Transverse colon (tissue), 4 donors: ENCODE measurements around the gene GRPR. TPM values are rescaled to one million over a fixed set of nuclear protein-coding genes. Genes with fewer than 3 reads are reported as not detected.

Source experiments
- DNase-seq: peaks from one replicate; pipeline ENCODE4 v3.0.0-alpha.2; 2019
- H3K27ac ChIP-seq, 4 donors: fragments of 200-600 bp; sonication (generic); 2 replicates each; pipeline ENCODE4 v1.5.1; 2016 to 2018; ENCODE audit warnings: inconsistent platforms in 4 of 4
- H3K27me3 ChIP-seq: fragments of 200-600 bp; sonication (generic); 2 replicates; pipeline ENCODE4 v1.5.1; 2017; ENCODE audit warnings: inconsistent platforms
- H3K36me3 ChIP-seq, 4 donors: fragments of 200-600 bp; sonication (generic); 2 replicates each; pipeline ENCODE4 v1.5.1; 2017 to 2019; ENCODE audit warnings: inconsistent platforms in 4 of 4
- H3K4me1 ChIP-seq, 4 donors: fragments of 200-600 bp; sonication (generic); 2 replicates each; pipeline ENCODE4 v1.5.1; 2017 to 2020; ENCODE audit warnings: inconsistent platforms in 4 of 4
- H3K4me3 ChIP-seq, 4 donors: fragments of 200-600 bp; sonication (generic); 1 replicate in 1 of 4; 2 replicates in 3 of 4; pipeline versions ENCODE4 v1.5.1 to v1.6.1; 2017 to 2019; ENCODE audit warnings: inconsistent platforms in 4 of 4
- H3K9me3 ChIP-seq, 2 donors: fragments of 200-600 bp; sonication (generic); 2 replicates each; pipeline ENCODE4 v1.5.1; 2017 to 2019; ENCODE audit warnings: inconsistent platforms in 2 of 2
- EP300 ChIP-seq: sonication (generic); formaldehyde crosslinking; IDR thresholded peaks from one replicate; pipeline ENCODE4 v1.6.1; 2017; ENCODE audit warnings: antibody characterized with exemption, low read depth
- POLR2A ChIP-seq: fragments of 450-650 bp; IDR thresholded peaks from one replicate; pipeline ENCODE4 v1.6.1; 2016; ENCODE audit warnings: antibody characterized with exemption, mild to moderate bottlenecking, moderate library complexity
- POLR2AphosphoS5 ChIP-seq, 3 donors: sonication (generic); formaldehyde crosslinking; IDR thresholded peaks; one replicate each; pipeline ENCODE4 v1.6.1; 2016; ENCODE audit warnings: antibody characterized with exemption in 3 of 3
- WGBS, 2 donors: methylation state at CpG; one replicate each; pipeline ENCODE4 v1.1.5; 2018; ENCODE audit warnings: low coverage in 1 of 2; 5-methylcytosine and 5-hydroxymethylcytosine counted together
- in situ Hi-C, 4 donors: fragments of 200-750 bp; cut with MboI; loops; one replicate each; pipeline versions ENCODE4 v1.15.0 to v1.15.1; 2017; ENCODE audit warnings: low sequenced_read_pairs in 3 of 4, low pct_ligation_motif_present in 1 of 4, low pct_unique_long_range_greater_than_20kb in 1 of 4
- intact Hi-C: fragments of 100-400 bp; cut with DNase I; formaldehyde crosslinking; loops from one replicate; pipeline ENCODE4 v1.15.1; 2023; ENCODE audit warnings: low total_unique reads
- total RNA-seq, 4 donors: library from RNA; depleted of rRNA; stranded (reverse); fragments of >200 nt; gene quantifications; one replicate each; pipeline ENCODE4 v1.1.0, GENCODE V29; 2016
- TF ChIP-seq, protein P1 (sequence below), 5 experiments: fragments of 200-600 bp in 3 of 5; fragments of 450-650 bp in 2 of 5; sonication (generic) in 3 of 5; IDR thresholded peaks; 1 replicate in 2 of 5; 2 replicates in 3 of 5; pipeline ENCODE4 v1.5.1; 2016 to 2017; ENCODE audit warnings: antibody characterized with exemption in 5 of 5, inconsistent platforms in 3 of 5, mild to moderate bottlenecking in 2 of 5, moderate library complexity in 1 of 5

GRPR gene
- total RNA-seq, 4 donors from 2014 or later, result 0.16 to 0.96 TPM; not detected in 2

DNA sequence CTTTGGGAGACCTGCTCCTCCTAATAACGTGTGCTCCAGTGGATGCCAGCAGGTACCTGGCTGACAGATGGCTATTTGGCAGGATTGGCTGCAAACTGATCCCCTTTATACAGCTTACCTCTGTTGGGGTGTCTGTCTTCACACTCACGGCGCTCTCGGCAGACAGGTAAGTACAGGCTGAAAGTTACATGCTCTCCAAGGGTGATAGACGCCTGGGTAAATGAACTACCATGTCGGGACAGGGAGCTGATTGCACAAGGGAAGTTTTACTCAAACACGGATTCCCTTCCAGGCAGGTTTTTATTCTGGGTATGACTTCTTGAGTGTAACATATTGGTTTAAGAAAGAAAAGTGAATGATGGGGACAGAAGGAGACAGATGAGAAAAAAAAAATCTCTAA, 836 bp downstream of the GRPR start:
- Histone ChIP-seq H3K27ac (no peak overlapping the region), H3K9me3 (no peaks in the 10 kb centered on the region), H3K27me3 (no peaks in the 10 kb centered on the region), H3K4me1 (no peaks in the 10 kb centered on the region), H3K4me3 (no peak overlapping the region), H3K36me3 (no peaks in the 10 kb centered on the region)
- no peak for DNase-seq
- 83% methylated on average over 7 of the region's 7 CpGs; no CpG with 5 or more reads in 1 of the 2 donors for whole genome bisulfite sequencing, 2 donors
- intact Hi-C loops, result no loop called here
- TF ChIP-seq, protein P1, sequence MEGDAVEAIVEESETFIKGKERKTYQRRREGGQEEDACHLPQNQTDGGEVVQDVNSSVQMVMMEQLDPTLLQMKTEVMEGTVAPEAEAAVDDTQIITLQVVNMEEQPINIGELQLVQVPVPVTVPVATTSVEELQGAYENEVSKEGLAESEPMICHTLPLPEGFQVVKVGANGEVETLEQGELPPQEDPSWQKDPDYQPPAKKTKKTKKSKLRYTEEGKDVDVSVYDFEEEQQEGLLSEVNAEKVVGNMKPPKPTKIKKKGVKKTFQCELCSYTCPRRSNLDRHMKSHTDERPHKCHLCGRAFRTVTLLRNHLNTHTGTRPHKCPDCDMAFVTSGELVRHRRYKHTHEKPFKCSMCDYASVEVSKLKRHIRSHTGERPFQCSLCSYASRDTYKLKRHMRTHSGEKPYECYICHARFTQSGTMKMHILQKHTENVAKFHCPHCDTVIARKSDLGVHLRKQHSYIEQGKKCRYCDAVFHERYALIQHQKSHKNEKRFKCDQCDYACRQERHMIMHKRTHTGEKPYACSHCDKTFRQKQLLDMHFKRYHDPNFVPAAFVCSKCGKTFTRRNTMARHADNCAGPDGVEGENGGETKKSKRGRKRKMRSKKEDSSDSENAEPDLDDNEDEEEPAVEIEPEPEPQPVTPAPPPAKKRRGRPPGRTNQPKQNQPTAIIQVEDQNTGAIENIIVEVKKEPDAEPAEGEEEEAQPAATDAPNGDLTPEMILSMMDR (IDR thresholded peaks at IDR 0.05), result no peak
- TF ChIP-seq POLR2A (no peak), POLR2AphosphoS5 (IDR thresholded peaks at IDR 0.05) (no peak)
- in situ Hi-C loops, result no loop called here

DNA sequence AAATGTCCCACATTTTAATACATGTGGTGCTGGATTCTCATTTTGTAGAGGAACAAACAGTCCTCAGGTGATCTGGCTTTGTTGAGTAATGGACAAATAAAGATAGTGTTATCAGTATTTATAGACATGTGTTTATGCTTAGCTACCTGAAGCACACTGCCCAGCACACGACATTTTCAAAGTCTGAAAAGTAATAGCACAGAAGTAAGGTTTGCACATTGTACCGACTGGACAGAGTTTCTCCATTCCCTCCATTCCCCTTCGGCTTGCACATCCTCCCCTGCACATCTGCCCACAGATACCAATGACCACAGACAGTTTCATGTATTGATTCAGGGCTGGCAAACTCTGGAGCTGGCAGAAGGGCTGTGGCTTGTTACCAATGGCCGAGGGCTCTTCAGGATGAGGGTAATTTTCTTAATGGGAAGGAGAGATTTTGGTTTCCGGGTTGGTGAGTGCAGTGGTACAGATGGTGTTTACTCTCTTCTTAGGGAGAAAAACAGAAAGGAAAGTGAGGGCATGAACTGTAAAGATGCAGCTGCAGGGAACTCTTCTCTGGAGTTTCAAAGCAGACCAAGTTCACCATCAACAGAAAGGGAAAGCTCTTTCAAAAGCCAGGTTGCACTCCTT, 2.3 kb downstream of the GRPR start:
- Histone ChIP-seq H3K4me3 (no peak overlapping the region), H3K27me3 (no peaks in the 10 kb centered on the region), H3K27ac (no peak overlapping the region), H3K4me1 (no peaks in the 10 kb centered on the region), H3K9me3 (no peaks in the 10 kb centered on the region), H3K36me3 (no peaks in the 10 kb centered on the region)
- intact Hi-C loops (no loop called here), in situ Hi-C loops (loop anchor here in 1 of 4 donors (25.0 kb wide), 1 partner anchor 112 kb away; no protein-coding TSS in a partner anchor)
- TF ChIP-seq EP300, result no peak
- TF ChIP-seq POLR2A, result no peak
- TF ChIP-seq POLR2AphosphoS5 (IDR thresholded peaks at IDR 0.05), result no peak
- TF ChIP-seq, protein P1 (IDR thresholded peaks at IDR 0.05), result no peak
- no peak for DNase-seq
- 57% methylated on average over 5 of the region's 5 CpGs; no CpG with 5 or more reads in 1 of the 2 donors for WGBS, 2 donors

DNA sequence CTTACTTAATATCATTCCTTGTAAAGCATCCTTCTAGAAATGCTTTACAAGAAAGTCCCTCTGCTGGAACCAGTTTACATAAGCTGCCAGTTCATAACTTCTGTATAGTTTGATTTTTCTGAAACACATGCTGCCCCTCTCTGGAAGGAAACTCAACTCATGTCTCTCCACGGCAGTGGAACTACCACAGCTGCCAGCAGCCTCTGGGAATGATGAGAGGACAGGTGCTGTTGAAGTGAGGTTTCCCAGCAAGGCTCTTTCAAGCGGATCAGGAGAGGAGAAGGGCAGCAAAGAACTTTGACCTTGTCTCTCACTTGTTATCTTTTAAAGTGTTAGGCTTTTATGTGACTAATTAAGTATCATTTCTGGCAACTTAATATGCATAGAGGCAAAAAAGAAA, 7.3 kb downstream of the GRPR start:
- 50% methylated on average over 2 of the region's 2 CpGs; no CpG with 5 or more reads in 1 of the 2 donors for WGBS, 2 donors
- no peaks in the 10 kb centered on the region for H3K36me3 ChIP-seq
- in situ Hi-C loops (loop anchor here in 1 of 4 donors (25.0 kb wide), 1 partner anchor 107 kb away; no protein-coding TSS in a partner anchor), intact Hi-C loops (no loop called here)
- no peaks in the 10 kb centered on the region for H3K9me3 ChIP-seq
- no peaks in the 10 kb centered on the region for H3K4me1 ChIP-seq
- no peak for TF ChIP-seq POLR2AphosphoS5 (IDR thresholded peaks at IDR 0.05)
- TF ChIP-seq EP300, result no peak
- TF ChIP-seq, protein P1 (IDR thresholded peaks at IDR 0.05), result no peak
- TF ChIP-seq POLR2A, result no peak
- no peak overlapping the region for H3K27ac ChIP-seq
- H3K27me3 ChIP-seq, result no peaks in the 10 kb centered on the region
- DNase-seq, result no peak
- no peak overlapping the region for H3K4me3 ChIP-seq

DNA sequence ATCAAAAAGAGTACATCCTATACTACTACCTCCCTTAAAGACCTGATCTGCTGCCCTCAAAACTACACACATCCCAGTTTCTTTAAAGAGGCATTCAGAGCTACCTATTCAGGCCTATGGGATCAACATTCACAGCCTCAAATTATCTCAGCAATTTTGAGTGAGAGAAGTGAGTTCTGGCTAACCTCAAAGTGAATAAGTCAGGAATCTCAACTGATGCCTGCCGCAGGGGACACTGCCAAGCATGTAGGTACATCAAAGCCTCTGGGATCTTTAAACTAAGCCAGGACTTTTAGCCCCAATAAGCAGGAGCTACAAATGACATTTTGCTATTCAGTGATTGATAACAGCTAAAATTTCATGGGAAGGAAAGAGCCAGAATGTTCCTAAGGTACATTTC, 11.6 kb downstream of the GRPR start:
- Histone ChIP-seq H3K4me3 (no peak overlapping the region), H3K36me3 (no peaks in the 10 kb centered on the region), H3K9me3 (no peaks in the 10 kb centered on the region), H3K4me1 (no peaks in the 10 kb centered on the region), H3K27me3 (no peaks in the 10 kb centered on the region), H3K27ac (no peak overlapping the region)
- intact Hi-C loops (no loop called here), in situ Hi-C loops (loop anchor here in 1 of 4 donors (25.0 kb wide), 1 partner anchor 102 kb away; no protein-coding TSS in a partner anchor)
- DNase-seq, result no peak
- WGBS, 2 donors, result 86% methylated on average over 1 of the region's 1 CpG; no CpG with 5 or more reads in 1 of the 2 donors
- TF ChIP-seq POLR2AphosphoS5 (IDR thresholded peaks at IDR 0.05) (no peak), EP300 (no peak), POLR2A (no peak)
- TF ChIP-seq, protein P1 (IDR thresholded peaks at IDR 0.05), result no peak
